HG03378 (cell line): ENCODE results near the gene UGT3A1.
"Not testable (repeated sequence)": the region's sequence is repeated elsewhere in the genome, so short reads cannot be mapped to it uniquely, and the experiment has no call there.

Experiments
- ATAC-seq: cut with Tn5 transposase; IDR thresholded peaks from one replicate; pipeline ENCODE4 v1.9.1; 2021; ENCODE audit warnings: mild to moderate bottlenecking, moderate library complexity; ENCODE audit not compliant: unreplicated experiment

Gene UGT3A1

GRCh38 chr5:35990941-35991611, at the start of gene UGT3A1:
UGT3A1 (minus strand) TSS chr5:35991390; CDS start chr5:35991240, 150 bp downstream.
- no peak for ATAC-seq

DNA sequence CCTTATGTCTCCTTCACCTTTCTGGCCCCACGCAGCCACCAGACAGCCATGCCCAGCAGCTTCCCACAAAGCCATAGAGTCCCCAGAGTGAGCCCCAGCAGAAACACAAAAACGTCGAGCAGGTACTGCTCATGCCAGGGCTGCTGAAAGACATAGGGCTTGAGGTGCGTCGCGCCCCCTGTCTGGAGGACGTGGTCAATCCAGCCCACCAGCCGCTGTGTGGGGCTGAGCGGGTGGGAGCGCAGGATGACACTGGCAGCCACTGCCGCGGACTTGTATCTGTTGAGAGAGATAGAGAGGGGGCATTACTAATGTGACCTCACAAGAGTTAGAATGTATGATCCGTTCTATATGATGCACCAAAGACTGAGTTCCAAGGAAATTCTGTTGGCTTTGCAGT, 44.5 kb upstream of the UGT3A1 start:
- no peak for ATAC-seq

DNA sequence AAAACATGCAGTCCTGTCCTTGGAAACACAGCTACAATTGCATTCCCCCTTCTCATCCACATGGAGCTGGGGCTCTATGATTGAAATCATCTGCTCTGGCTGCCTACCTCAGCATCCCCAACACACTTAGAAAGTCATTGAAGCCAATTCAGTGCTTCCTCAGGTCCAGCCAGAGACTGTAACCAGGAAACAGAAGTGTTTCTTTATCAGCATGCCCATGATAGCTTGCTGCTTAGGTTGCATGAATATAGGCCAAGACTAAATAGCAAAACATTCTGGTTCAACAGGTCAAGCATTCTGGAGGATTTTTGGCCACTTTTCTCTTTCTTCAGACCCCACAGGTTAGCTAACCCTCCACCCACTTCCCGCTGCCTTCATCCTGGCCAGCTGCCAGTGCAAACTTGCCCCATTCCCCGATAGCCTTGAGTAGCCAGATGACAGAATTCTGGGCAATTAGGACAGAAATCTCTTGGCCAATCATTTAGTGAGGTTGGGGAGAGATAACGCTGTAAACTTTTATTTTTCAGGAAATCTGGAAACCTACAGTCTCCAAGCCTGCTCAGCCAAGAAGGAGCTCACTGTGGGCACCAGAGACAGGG, 43.4 kb upstream of the UGT3A1 start:
- ATAC-seq = not testable (repeated sequence)

- ATAC-seq = no peak
These were observed 42.3 kb upstream of the UGT3A1 start for GRCh38 chr5:36033486-36033885.

DNA sequence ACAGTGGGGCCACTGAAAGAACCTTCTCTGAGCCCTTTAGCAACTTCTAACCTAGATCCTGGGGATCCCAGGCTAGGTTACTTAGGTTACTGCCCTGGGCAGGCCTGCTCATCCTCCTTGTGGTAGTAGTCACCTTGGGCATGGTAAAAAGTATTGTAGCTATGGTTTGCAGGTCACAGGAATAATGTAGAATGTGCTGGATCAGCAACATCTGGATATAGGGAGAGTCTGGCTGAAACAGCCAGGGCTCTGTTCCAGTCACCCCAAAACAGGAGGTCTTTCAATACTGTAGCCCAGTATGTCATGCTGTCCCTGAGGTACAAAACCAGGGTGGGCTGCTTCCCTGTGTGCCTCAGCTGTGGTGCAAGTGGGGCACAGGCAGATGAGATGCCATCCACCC, 41.9 kb upstream of the UGT3A1 start:
- ATAC-seq = no peak

- ATAC-seq = no peak
These were observed 40.0 kb upstream of the UGT3A1 start for GRCh38 chr5:36031223-36031622.

DNA sequence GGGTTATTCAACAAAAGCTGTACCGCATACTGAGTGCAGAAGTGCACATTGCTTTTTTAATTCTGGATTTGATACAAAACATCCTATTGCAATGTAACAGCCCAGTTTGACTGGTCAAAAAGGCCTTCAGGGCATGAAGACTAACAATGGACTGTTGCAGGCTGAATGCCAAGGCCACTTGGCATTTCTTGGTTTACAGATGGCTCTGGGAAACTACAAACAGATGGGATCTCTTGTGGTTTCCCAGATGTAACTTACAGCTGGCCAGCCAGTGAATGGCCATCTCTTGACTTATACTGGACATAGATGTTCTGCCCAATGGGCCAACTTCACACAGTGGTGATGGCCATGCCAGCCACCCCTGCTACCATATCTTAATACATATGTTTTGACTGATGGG, 38.7 kb upstream of the UGT3A1 start:
- ATAC-seq = no peak

GRCh38 chr5:36028816-36029465, 37.8 kb upstream of the UGT3A1 start:
- no peak for ATAC-seq

- no peak for ATAC-seq
These were observed 36.5 kb upstream of the UGT3A1 start for GRCh38 chr5:36027711-36028110.

GRCh38 chr5:36026706-36027465, 35.7 kb upstream of the UGT3A1 start:
- ATAC-seq = no peak

GRCh38 chr5:36022246-36022645, 31.1 kb upstream of the UGT3A1 start:
- not testable (repeated sequence) for ATAC-seq

DNA sequence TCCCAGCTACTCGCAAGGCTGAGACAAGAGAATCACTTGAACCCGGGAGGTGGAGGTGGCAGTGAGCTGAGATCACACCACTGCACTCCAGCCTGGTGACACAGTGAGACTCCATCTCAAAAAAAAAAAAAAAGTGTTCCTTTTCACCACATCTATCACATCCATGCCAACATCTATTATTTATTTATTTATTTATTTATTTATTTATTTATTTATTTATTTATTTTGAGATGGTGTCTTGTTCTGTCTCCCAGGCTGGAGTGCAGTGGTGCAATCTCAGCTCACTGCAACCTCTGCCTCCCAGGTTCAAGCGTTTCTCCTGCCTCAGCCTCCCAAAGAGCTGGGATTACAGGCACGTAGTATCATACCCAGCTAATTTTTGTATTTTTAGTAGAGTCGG, 28.4 kb upstream of the UGT3A1 start:
- not testable (repeated sequence) for ATAC-seq

DNA sequence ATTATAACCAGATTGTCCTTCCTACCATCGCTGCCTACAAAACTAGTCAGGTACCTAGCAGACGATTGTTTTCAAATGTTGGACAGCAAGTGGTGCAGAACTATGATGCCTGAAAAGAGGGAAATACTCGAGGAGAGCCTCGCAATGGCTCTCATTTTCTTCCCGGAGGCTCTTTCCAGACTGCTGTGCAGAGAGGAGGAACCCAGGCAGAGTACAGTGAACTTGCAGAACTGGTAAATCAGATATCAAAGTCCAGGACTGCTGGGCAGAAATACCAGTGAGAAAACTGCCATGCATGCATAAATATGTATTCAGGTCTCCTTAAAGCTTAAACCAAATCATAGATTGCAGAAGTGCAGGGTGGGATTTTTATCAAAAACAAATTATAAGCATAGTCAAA, 26.4 kb upstream of the UGT3A1 start:
- ATAC-seq = no peak

- no peak for ATAC-seq
These were observed 25.8 kb upstream of the UGT3A1 start for GRCh38 chr5:36017004-36017403.

DNA sequence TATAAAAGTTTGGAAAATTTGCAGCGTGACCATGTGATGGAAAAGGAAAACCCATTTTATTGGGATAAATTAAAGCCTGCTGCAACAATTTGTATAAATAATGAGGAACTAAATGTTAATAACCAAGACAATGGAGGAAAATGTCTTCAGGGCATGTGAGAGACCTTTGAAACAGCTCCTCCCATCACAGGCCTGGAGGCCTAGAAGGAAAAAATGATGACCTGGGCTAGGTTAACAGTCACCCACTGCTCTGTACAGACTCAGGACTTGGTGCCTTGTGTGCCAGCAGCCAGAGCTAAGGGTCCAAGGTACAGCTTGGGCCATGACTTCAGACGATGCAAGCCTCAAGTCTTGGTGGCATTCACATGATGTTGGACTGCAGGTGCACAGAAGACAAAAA, 22.0 kb upstream of the UGT3A1 start:
- no peak for ATAC-seq

GRCh38 chr5:36009698-36010097, 18.5 kb upstream of the UGT3A1 start:
- no peak for ATAC-seq

- ATAC-seq = no peak
These were observed 16.2 kb upstream of the UGT3A1 start for GRCh38 chr5:36007366-36007765.

GRCh38 chr5:36006163-36006562, 15.0 kb upstream of the UGT3A1 start:
- no peak for ATAC-seq

DNA sequence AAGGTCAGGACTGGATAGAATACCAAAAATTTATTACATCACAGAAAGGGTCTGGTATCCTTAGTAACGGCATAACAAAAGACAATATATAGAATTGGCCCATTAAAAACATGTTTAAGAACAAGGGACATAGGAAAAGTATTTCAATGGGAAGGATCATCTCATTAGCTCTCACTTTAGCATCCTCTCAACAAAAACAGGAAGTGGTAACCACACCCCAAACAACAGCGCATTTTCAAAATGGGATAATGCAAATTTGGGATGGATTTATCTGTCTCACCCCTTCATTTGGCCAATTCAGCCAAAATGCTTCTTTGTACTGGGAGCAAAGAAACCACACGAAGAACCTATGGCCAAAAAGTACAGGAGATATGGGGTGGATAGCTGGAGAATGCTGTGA, 9.8 kb upstream of the UGT3A1 start:
- no peak for ATAC-seq

GRCh38 chr5:35999547-35999946, 8.4 kb upstream of the UGT3A1 start:
- ATAC-seq = no peak

GRCh38 chr5:35996076-35996475, 4.9 kb upstream of the UGT3A1 start:
- no peak for ATAC-seq

- ATAC-seq = no peak
These were observed 670 bp downstream of the UGT3A1 start for GRCh38 chr5:35990520-35990919.
